H9 (cell line): ENCODE data around the gene TGM2. TPM values are rescaled to one million over a fixed set of nuclear protein-coding genes. Genes with fewer than 3 reads are reported as not detected.

Experiments used
- DNase-seq: peaks from one replicate; pipeline ENCODE4 v3.0.0-alpha.2; 2017
- H2AFZ ChIP-seq: one replicate; pipeline ENCODE4 v1.6.1; 2013; ENCODE audit warnings: mild to moderate bottlenecking, low read length, control low read depth, moderate library complexity
- H2AK5ac ChIP-seq: 2 replicates; pipeline ENCODE4 v1.6.1; 2013; ENCODE audit warnings: low read length, control low read depth, mixed read lengths; ENCODE audit not compliant: insufficient read length
- H2BK120ac ChIP-seq: one replicate; pipeline ENCODE4 v1.6.1; 2013; ENCODE audit warnings: low read depth, mild to moderate bottlenecking, low read length, control low read depth, inconsistent platforms; ENCODE audit not compliant: poor library complexity, severe bottlenecking
- H2BK12ac ChIP-seq: 2 replicates; pipeline ENCODE4 v1.6.1; 2013; ENCODE audit warnings: low read length, control low read depth, mixed read lengths, low read depth; ENCODE audit not compliant: insufficient read length
- H2BK15ac ChIP-seq: 2 replicates; pipeline ENCODE4 v1.6.1; 2013; ENCODE audit warnings: low read depth, low read length, control low read depth
- H2BK20ac ChIP-seq: one replicate; pipeline ENCODE4 v1.6.1; 2013; ENCODE audit warnings: low read depth, mild to moderate bottlenecking, low read length, control low read depth, inconsistent platforms; ENCODE audit not compliant: poor library complexity, severe bottlenecking
- H2BK5ac ChIP-seq: 2 replicates; pipeline ENCODE4 v1.6.1; 2013; ENCODE audit warnings: low read length, control low read depth, mixed read lengths; ENCODE audit not compliant: insufficient read length
- H3K14ac ChIP-seq: 2 replicates; pipeline ENCODE4 v1.6.1; 2013; ENCODE audit warnings: low read length, control low read depth; ENCODE audit not compliant: insufficient read depth
- H3K18ac ChIP-seq: 2 replicates; pipeline ENCODE4 v1.6.1; 2013; ENCODE audit warnings: low read depth, mild to moderate bottlenecking, mixed read lengths, low read length, control low read depth; ENCODE audit not compliant: insufficient read length
- H3K23ac ChIP-seq: 2 replicates; pipeline ENCODE4 v1.6.1; 2013; ENCODE audit warnings: low read length, control low read depth, mixed read lengths, low read depth; ENCODE audit not compliant: insufficient read length
- H3K23me2 ChIP-seq: 2 replicates; pipeline ENCODE4 v1.6.1; 2013; ENCODE audit warnings: low read depth, mild to moderate bottlenecking, mixed read lengths, low read length, control low read depth; ENCODE audit not compliant: insufficient read length, poor library complexity, severe bottlenecking
- H3K27ac ChIP-seq: 2 replicates; pipeline ENCODE4 v1.5.1; 2013; ENCODE audit warnings: low read length, control low read depth, mixed read lengths, low read depth; ENCODE audit not compliant: insufficient read length
- H3K27me3 ChIP-seq: 2 replicates; pipeline ENCODE4 v1.6.1; 2013; ENCODE audit warnings: low read length, control low read depth, inconsistent platforms; ENCODE audit not compliant: insufficient read depth
- H3K4ac ChIP-seq: 2 replicates; pipeline ENCODE4 v1.6.1; 2013; ENCODE audit warnings: low read depth, mild to moderate bottlenecking, control low read depth, inconsistent platforms, low read length, moderate library complexity
- H3K4me1 ChIP-seq: 2 replicates; pipeline ENCODE4 v1.6.1; 2013; ENCODE audit warnings: low read length, control low read depth, inconsistent platforms; ENCODE audit not compliant: insufficient read depth
- H3K4me2 ChIP-seq: 2 replicates; pipeline ENCODE4 v1.6.1; 2013; ENCODE audit warnings: low read length, control low read depth, mixed read lengths; ENCODE audit not compliant: insufficient read length, insufficient read depth
- H3K56ac ChIP-seq: 2 replicates; pipeline ENCODE4 v1.6.1; 2013; ENCODE audit warnings: low read depth, mild to moderate bottlenecking, mixed read lengths, low read length, control low read depth; ENCODE audit not compliant: insufficient read length
- H3K79me1 ChIP-seq: 2 replicates; pipeline ENCODE4 v1.6.1; 2013; ENCODE audit warnings: low read depth, mild to moderate bottlenecking, moderate library complexity, low read length, control low read depth, inconsistent platforms; ENCODE audit not compliant: insufficient read depth, poor library complexity, severe bottlenecking
- H3K79me2 ChIP-seq: 2 replicates; pipeline ENCODE4 v1.6.1; 2013; ENCODE audit warnings: low read length, control low read depth, inconsistent platforms; ENCODE audit not compliant: insufficient read depth
- H3K9ac ChIP-seq: 2 replicates; pipeline ENCODE4 v1.6.1; 2013; ENCODE audit warnings: low read length, control low read depth, mixed read lengths; ENCODE audit not compliant: insufficient read length; ENCODE audit errors: extremely low read depth
- H3K9me3 ChIP-seq: one replicate; pipeline ENCODE4 v1.6.1; 2013; ENCODE audit warnings: low read depth, low read length, inconsistent platforms; ENCODE audit not compliant: control insufficient read depth
- H3T11ph ChIP-seq: one replicate; pipeline ENCODE4 v1.6.1; 2013; ENCODE audit warnings: mild to moderate bottlenecking, low read length, control low read depth, inconsistent platforms
- H4K20me1 ChIP-seq: one replicate; pipeline ENCODE4 v1.6.1; 2013; ENCODE audit not compliant: control insufficient read depth, insufficient read length, insufficient read depth
- H4K5ac ChIP-seq: 2 replicates; pipeline ENCODE4 v1.6.1; 2013; ENCODE audit warnings: low read depth, mild to moderate bottlenecking, mixed read lengths, low read length, control low read depth; ENCODE audit not compliant: insufficient read length
- H4K8ac ChIP-seq: replicated peaks from 2 replicates; pipeline ENCODE4 v1.6.1; 2013; ENCODE audit warnings: low read length, control low read depth, mixed read lengths, low read depth; ENCODE audit not compliant: insufficient read length
- H4K91ac ChIP-seq: 2 replicates; pipeline ENCODE4 v1.6.1; 2013; ENCODE audit warnings: low read depth, mild to moderate bottlenecking, moderate library complexity, mixed read lengths, low read length, control low read depth; ENCODE audit not compliant: insufficient read length
- H3K27ac Mint-ChIP-seq, 3 experiments: 2 replicates in 2 of 3; 3 replicates in 1 of 3; pipeline ENCODE4 v1.8.0; 2020 to 2021; ENCODE audit warnings: mixed read lengths in 3 of 3, mild to moderate bottlenecking in 1 of 3, moderate library complexity in 1 of 3
- H3K27me3 Mint-ChIP-seq: 2 replicates; pipeline ENCODE4 v1.8.0; 2021; ENCODE audit warnings: low read depth, mild to moderate bottlenecking, moderate library complexity, mixed read lengths
- H3K36me3 Mint-ChIP-seq, 3 experiments: 2 replicates in 2 of 3; 3 replicates in 1 of 3; pipeline ENCODE4 v1.8.0; 2020 to 2021; ENCODE audit warnings: low read depth in 3 of 3, mixed read lengths in 3 of 3; ENCODE audit not compliant: insufficient read depth in 1 of 3
- H3K4me1 Mint-ChIP-seq, 2 experiments: 2 replicates each; pipeline ENCODE4 v1.8.0; 2020; ENCODE audit warnings: mixed read lengths in 2 of 2
- H3K4me3 Mint-ChIP-seq, 2 experiments: 2 replicates in 1 of 2; 3 replicates in 1 of 2; pipeline ENCODE4 v1.8.0; 2020 to 2021; ENCODE audit warnings: mild to moderate bottlenecking in 2 of 2, mixed read lengths in 2 of 2, moderate library complexity in 1 of 2
- H3K9me3 Mint-ChIP-seq, 2 experiments: 2 replicates in 1 of 2; 3 replicates in 1 of 2; pipeline ENCODE4 v1.8.0; 2020; ENCODE audit warnings: mild to moderate bottlenecking in 2 of 2, mixed read lengths in 2 of 2, moderate library complexity in 1 of 2
- WGBS: extraction: QIAGEN DNeasy Blood & Tissue Kit; methylation state at CpG from one replicate; pipeline ENCODE4 v1.1.7; 2013; ENCODE audit warnings: missing lambda C conversion rate, low lambda C conversion rate, mixed read lengths; ENCODE audit not compliant: insufficient read length; ENCODE audit errors: extremely low coverage; 5-methylcytosine and 5-hydroxymethylcytosine counted together
- total RNA-seq: library from RNA; stranded (reverse); gene quantifications from 2 replicates; pipeline ENCODE4 v1.2.1, GENCODE V29; 2021
- TF ChIP-seq, protein P1 (sequence below): fragments of 200-600 bp; sonication (generic); conservative IDR thresholded peaks from 3 replicates; pipeline ENCODE4 v1.8.0; 2021; ENCODE audit warnings: antibody characterized with exemption, mild to moderate bottlenecking

The TGM2 gene
- total RNA-seq, 1 experiment from 2014 or later, result 1.1 TPM

GRCh38 chr20:38125157-38126056 is 39.7 kb downstream of the TGM2 start:
- no peak overlapping the region for H4K91ac ChIP-seq
- no peak overlapping the region for H3T11ph ChIP-seq
- TF ChIP-seq, protein P1, sequence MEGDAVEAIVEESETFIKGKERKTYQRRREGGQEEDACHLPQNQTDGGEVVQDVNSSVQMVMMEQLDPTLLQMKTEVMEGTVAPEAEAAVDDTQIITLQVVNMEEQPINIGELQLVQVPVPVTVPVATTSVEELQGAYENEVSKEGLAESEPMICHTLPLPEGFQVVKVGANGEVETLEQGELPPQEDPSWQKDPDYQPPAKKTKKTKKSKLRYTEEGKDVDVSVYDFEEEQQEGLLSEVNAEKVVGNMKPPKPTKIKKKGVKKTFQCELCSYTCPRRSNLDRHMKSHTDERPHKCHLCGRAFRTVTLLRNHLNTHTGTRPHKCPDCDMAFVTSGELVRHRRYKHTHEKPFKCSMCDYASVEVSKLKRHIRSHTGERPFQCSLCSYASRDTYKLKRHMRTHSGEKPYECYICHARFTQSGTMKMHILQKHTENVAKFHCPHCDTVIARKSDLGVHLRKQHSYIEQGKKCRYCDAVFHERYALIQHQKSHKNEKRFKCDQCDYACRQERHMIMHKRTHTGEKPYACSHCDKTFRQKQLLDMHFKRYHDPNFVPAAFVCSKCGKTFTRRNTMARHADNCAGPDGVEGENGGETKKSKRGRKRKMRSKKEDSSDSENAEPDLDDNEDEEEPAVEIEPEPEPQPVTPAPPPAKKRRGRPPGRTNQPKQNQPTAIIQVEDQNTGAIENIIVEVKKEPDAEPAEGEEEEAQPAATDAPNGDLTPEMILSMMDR, result 0 out of 3 replicates have a peak, but pooled peaks have one; percentile 25
- H3K27me3 ChIP-seq, result no peaks in the 10 kb centered on the region
- H3K14ac ChIP-seq, result no peak overlapping the region
- H3K79me1 ChIP-seq, result no peaks in the 10 kb centered on the region
- H3K27ac ChIP-seq, result no peak overlapping the region
- no peak overlapping the region for H3K18ac ChIP-seq
- H3K79me2 ChIP-seq, result no peaks in the 10 kb centered on the region
- no peak overlapping the region for H4K8ac ChIP-seq
- H3K56ac ChIP-seq, result no peak overlapping the region
- H3K9me3 ChIP-seq, result no peaks in the 10 kb centered on the region
- no peak overlapping the region for H3K9ac ChIP-seq
- no CpG with 5 or more reads among the region's 18 CpGs for WGBS
- H2BK20ac ChIP-seq, result no peak overlapping the region
- H2BK5ac ChIP-seq, result no peak overlapping the region
- Mint-ChIP-seq H3K27me3 (no peaks in the 10 kb centered on the region; the same call in 1 of the 2 replicates), H3K4me3 (no peak overlapping the region), H3K4me1 (peaks cover 5 to 6% of the 10 kb centered on the region in 2 experiments; a peak in 2 of 4 replicates), H3K27ac (peak overlapping the region in 1 of 3 experiments; percentile 16; a peak in 1 of 7 replicates), H3K36me3 (no peaks in the 10 kb centered on the region), H3K9me3 (no peaks in the 10 kb centered on the region)
- no peak overlapping the region for H2AK5ac ChIP-seq
- no peak overlapping the region for H3K4ac ChIP-seq
- H2BK15ac ChIP-seq, result no peak overlapping the region
- no peaks in the 10 kb centered on the region for H4K20me1 ChIP-seq
- no peak overlapping the region for H3K4me2 ChIP-seq
- no peak overlapping the region for H3K23ac ChIP-seq
- no peak for DNase-seq
- no peak overlapping the region for H2AFZ ChIP-seq
- no peaks in the 10 kb centered on the region for H3K23me2 ChIP-seq
- H2BK12ac ChIP-seq, result no peak overlapping the region
- H3K4me1 ChIP-seq, result no peaks in the 10 kb centered on the region; the same call in 1 of the 2 replicates
- no peak overlapping the region for H2BK120ac ChIP-seq
- H4K5ac ChIP-seq, result no peak overlapping the region
